NCI-H748 (cell line): ENCODE data around the gene GLYR1.

Experiments
- DNase-seq: peaks from one replicate; lab custom pipeline; 2025; ENCODE audit not compliant: unreplicated experiment; lab: John Stamatoyannopoulos, UW

The GLYR1 gene

DNA sequence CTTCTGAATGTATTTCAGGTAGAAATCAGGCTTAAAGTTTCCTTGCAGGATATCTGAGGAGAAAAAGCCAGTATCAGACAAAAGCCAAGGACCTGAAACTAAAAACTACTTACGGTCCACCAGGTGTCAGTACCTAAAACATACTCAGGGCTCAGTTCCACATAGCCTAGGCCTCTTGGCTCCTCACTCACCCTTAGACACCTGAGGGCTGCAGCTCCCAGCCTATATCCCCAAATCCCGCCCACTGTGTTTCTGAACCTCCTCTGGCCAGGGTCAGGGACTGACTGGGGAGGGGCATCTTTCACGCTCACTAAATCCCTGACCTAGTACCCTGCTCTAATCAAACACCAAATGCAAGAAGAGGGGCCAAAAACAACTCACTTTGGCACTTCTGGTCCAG lies 35.8 kb downstream of the GLYR1 start:
- DNase-seq = no peak

DNA sequence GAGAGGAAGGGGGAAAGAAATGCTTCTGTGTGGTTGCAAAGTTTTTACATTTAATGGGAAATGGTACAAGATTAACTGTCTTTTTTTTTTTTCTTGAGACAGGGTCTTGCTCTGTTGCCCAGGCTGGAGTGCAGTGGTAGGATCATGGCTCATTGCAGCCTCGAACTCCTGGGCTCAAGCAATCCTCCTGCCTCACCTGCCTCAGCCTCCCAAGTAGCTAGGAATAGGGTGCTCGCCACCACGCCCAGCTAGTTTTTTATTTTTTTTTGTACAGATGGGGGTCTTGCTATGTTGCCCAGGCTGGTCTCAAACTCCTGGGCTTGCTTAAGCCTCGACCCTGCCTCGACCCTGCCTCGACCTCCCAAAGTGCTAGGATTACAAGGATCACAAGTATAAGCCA lies 40.8 kb downstream of the GLYR1 start:
- DNase-seq = no peak

DNA sequence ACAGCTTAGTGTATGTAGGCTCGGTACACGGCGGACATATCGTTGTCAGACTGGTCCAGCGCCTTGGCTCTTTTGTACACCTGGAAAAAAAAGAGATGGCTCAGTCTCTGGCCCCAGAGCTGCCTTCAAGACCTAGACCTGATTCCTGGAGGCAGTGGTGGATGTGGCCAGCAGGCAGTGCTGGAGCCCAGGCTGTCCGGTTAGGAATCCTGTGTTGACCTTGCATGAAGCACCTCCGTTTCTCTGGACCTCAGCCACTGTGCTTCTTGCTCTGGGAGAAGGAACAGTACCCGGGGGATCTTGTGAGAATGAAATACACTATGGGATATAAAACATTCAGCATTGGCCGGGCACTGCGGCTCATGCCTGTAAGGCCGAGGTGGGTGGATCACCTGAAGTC lies 41.9 kb downstream of the GLYR1 start:
- DNase-seq = no peak

DNA sequence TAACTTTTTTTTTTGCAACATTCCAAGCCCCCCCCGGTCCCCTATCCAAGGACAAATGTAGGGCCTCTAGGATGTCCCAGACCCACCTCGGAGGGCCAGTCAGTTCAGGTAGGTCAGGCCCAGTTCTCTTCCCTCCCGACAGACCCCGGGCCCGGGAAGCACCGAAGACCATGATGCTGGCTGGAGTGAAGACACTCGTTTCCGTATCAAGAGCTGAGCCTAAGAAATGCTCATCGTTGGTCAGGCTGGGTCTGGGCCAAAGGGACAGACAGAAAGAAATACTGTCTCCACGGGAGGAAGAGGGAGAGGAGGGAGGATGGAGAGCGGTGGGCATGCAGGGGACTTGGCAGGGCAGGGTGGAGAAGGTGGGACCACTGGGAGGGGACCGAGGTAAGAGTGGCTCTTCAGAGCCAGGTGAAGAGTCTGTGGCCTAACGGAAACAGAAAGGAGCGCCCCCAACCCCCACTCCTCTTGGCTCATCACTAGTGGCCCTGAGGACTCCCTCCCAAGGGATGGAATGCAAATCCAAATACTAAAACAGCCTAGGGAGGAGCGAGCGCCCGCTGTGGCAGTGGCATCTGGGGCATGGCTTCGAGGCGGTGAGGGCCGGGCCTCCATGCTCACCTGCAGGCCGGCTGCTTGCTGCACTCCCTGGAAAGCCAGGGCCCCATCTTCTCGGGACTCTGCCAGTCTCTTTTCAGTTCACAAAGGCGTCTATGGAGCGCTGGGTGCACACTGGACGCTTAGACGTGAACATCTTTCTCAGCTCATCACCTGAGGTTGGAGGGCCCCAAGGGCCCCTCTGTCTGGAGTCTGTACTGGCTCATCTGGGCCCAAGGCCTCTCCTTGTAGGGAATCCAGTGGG lies 43.0 kb downstream of the GLYR1 start:
- DNase-seq = no peak

DNA sequence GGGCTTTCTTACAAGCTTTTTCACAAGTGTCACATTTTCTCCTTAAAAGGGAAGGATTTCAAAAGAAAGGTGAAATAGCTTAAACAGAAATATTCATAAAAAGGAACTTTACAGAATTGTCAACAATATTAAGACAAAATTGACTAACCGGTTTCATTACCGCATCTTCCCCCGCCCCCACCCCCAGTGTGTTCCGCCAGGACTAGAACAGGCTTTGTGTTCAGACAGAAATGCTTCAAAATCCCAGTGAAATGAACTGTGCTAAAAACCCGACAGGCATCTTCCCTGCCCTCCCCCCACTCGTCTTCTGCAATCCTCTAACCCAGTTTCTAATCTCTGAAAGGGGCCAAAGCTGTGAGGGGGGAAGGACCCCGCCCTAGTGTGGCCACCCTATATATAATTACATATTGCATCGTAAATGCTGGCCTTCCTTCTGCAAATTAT lies 43.7 kb downstream of the GLYR1 start:
- DNase-seq = no peak

DNA sequence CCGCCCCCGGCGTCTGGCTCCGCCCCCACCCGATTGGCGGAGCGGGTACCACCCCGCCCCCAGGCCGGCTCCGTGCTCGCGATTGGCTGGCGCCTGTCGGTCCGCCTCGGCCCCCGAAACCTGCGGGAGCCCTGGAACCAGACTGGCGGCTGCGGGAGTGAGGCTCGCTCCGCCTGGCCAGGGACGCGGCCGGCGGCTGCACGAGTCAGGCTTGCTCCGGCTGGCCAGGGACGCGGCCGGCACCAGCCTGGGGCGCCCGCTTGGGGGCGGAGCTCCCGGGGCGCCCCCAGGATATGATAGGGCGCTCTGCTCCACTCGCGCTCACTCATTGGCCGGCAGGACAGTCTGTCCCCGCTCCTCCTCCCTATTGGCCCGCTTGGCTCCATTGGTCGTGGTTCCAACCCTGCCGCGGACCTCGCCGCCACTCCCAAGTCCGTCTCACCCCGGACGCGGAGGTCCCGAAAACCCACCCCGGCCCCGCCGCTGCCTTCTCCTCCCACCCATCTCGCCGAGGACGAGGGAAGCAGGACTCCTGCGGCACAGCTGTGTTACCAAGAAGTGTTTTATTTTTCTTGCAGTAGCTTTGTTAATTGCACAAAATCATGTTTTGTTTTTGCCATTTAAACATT lies 44.3 kb downstream of the GLYR1 start:
- DNase-seq = peak; percentile 92

DNA sequence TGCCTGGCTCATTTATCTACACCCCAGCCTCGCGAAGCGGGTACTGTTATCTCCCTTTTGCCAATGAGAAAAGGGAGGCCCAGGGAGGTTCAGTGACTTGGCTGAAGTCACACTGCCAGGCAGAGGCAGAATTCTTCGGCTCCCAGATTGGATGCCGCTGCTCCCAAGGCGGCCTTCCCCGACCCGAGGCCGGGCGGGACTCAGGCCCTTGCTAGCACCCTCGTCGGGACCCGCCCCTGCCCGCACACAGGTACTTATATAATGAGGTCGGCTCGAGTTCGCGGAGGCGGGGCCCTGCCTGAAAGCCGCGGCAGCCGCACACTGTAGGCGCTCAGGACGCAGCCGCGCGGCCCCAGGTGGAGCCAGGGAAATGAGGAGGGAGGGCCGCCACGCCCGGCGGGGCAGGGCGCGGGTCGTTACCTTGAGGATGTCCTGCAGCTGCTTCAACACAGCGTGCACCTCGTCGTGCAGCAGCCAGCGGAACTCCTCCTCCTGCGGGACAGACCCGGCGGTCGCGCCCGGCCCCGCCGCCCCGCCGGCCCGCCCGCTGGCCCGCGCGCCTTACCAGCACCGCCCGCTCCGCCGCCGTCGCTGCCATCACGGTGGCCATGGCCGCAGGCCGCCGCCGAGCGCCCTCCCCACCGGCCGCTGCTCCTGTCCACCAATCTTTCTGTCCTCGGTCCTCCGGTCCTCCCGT lies 45.0 kb downstream of the GLYR1 start, which contains the start of gene ROGDI:
ROGDI (minus strand) TSS at position 672 of the 697 bp plus-strand sequence; CDS start at position 610, 62 bp downstream.
- DNase-seq = peak; percentile 88

DNA sequence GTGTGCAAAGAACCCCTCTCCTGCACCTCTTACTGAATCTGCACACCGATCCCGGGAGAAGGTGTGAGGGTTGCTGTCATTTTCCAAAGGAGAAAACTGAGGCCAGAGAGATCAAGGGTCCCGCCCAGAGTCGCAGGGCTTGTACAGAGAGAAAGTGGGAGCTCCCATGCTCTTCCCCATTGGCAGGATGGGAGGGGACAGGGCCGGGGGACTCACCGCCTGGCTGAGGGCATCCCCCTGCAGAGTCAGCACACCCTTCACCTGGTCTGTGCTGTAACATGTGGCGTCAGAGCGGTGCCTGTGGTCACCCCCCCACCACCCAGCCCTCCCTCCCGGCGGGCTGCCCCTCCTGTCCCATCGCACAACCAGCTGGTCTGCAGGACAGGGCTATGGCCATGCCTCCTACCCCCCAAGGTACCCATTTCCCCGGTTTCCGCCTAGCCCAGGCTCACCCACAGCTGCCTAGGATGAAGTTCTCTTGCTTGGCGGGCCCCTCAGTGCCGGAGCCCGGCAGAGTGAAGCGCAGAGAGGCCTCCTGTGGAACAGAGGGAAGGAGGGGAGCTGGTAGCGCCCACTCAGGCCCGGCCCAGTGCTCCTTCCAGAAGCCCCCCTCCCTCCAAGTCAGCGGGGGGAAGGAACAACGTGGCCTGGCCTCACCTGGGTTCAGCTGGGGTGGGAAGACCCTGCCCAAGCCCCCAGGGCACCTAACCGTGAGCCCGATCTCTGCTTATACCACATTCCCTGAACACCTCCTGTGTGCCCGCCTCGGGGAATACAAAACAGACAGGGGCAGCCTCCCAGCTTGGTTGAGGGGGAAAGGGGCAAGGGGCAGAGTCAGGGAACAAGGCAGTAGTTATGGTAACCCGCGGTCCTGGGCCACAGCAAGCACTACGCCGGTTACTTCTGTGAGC lies 45.8 kb downstream of the GLYR1 start:
- DNase-seq = no peak

DNA sequence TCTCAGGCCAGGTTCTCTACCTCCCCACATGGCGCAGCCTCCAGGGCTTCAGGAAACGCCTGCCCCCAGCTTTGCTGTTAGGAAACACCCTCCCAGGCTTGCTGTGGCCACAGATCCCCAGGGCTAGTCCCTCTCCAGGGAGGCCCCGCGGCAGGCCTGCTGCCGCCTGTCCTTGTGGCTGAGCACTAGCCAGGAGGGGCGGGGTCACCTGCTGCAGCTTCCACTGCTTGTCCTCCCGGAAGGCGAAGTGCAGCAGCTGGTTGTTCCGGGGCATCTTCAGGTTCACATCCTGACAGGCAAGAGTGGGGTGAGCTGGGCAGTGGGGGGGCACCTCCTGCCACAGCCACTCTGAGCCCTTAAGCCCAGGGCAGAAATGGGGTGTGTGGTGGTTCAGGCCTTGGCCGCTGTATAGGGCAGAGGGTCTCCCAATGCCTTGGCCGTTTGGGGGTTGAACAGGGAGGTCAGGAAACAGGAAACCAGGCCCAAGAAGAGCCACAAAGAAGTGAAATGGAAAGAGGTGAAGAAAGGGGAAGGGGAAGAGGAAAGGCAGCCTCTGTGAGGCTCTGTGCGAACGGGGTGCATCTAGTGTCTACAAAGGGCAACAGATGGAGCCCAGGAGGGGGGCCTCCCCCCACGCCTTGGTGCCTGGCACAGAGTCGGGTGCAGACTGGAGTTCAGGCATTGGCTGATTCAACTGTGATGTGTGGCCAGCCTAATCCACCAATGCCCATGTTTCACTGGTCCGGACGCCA lies 46.6 kb downstream of the GLYR1 start:
- DNase-seq = peak; percentile 4

DNA sequence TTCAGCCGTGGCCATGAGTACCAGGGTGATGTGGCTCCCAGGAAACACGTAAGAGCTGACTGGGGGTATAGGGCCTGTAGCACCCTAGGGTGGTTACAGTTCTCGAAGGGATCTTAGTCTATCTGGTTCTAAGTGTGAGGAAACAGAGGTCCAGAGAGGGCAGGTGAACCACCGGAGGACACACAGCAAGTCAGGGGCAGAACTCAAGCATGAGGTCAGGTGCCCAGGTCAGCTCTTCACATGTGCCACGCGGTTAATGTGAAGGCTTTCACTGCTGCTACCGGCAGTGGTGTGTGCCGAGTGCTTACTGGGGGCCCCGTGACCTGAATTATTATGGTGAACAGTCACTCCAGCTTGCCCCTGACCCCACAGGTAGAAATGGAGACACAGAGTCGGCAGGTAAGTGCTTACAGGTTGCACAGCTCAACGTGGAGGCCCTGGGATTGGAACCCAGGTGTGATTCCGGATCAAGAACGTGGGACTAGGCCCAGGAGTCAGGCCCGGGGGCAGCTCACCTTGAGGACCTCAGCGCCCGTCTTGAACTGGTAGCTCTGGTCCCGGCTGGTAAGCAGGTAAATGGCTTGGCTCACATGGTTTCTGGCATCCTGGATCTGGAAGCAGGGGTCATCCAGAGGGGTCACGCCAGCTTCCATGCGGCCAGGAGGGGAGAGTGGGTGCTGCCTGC lies 47.8 kb downstream of the GLYR1 start:
- no peak for DNase-seq

DNA sequence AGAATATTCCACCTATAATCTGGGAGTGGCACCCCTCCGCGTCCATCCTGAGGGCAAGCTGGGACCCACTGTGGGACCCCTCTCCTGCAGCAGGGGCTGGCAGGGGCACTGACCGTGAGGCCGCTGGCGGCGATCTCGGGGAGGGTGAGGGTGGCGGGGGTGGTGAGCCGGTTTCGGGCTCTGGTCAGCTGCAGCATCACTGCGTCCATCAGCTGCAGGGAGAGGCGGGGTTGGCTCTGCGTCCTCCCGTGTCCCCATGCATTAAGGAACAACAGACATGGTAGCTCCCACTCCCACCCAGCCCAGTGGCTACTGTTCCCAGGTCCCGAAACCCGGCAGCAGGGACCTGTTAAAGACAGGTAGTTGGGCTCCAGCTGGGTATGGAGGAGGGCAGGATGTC lies 48.6 kb downstream of the GLYR1 start:
- no peak for DNase-seq

DNA sequence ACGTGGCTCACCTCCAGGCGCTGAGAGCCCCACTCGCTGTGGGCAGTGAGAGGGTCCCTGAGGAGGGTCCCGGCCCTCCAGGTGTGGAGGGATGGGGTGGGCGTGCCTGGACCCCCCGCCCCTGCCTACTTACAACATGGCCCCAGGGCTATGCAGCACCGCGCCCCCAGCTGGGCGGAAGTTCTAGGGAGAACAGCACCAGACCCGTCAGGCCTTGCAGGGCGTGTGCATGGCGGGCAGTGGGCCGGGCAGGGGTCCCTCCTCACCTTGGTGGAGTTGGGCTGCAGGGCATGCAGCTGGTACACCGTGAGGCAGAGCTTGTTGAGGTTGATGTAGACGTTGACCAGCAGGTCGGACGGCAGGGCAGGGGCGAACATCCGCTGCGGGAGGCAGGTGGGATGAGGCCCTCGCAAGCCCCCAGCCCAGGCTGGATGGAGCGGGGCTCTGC lies 49.3 kb downstream of the GLYR1 start:
- DNase-seq = no peak

DNA sequence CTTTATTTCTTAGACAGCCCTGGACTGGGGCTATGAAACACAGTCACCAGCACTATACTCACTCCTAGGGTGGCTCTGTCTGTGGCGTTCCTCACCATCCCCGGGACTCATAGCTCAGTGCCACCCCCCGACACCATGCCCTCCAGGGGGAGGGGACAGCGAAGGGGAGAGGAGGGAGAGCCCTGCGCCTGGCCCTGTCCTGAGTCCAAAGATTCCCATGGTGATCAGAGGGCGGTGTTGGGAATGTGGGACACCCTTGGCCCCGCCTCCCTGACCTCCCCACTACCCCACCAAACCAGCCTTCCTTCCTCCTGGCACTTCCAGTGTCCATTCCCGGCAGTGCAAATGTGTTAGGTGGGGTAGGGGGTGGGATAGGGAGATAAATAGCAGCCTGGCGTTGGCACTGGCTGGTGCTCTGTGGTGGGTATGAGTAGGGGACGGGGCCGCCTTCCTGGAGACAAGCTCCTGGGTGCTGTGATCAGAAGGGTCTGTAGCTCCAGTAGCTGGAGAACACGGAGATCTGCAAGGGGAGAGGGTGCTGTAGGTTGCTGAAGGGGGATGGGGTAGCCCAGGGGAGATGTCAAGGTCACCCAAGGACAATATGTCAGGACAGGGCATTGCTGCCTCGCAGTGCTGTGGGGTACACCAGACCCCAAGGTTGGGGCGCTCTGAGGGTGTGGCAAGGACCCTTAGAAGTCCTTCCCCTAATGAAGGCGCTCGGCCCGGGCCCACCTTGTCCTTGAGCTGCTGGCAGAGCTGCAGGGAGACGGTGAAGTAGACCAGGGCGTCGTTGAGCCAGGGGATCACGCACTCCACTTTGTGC lies 49.9 kb downstream of the GLYR1 start:
- no peak for DNase-seq

DNA sequence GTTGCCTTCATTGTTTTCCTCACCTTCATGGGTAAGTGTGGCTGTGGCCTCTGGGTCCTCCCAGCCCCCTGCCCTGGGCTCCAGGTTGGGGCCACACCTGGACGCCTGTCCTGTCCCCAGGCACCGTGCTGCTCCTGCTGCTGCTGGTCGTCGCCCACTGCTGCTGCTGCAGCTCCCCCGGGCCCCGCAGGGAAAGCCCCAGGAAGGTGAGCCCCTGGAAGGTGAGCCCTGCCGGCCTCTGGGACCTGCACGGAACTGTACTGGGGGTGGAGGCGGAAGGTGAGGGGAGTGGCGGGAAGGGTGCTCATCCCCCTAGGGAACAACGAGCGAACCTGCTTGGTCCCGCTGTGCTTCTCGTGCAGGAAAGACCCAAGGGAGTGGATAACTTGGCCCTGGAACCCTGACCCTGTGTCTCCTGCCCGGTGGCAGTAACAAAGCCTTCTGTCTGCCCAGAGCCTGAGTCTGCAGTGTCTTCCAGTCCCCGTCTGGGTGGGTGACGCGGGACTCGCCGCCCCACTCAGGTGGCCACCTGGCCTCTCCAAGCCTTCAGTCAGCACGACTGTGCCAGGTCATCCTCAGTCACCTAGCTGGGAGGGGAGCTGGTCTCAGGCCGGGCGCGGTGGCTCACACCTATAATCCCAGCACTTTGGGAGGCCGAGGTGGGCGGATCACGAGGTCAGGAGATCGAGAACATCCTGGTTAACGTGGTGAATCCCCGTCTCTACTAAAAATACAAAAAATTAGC lies 51.1 kb downstream of the GLYR1 start:
- no peak for DNase-seq

DNA sequence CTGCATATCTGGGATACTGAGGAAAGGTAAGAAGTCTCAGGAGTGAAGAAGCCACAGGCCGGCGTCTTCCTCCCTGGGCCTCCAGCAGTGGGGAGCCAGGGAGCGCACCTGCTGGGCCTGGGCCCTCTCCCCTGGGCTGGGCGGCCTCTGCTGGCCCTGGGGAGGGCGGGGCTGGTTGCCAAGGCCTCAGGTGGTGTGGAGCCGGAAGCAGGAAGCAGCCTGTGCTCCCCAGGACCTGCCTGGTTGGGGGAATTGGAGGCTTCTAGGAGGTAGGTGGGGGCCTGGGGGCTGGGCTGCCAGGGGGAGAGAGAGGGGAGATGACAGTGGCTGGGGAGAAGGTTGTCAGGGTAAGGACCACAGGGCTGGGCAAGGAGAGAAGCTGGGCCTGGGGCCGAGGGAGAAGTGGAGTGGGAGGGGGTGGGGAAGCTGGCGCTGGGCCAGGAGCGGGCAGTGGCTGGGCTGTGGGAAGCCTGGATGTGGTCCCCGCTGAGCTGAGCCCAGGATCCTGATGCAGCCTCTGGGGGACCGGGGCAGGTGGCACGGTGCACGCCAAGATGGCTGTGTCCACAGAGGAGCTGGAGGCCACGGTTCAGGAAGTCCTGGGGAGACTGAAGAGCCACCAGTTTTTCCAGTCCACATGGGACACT lies 51.8 kb downstream of the GLYR1 start, which contains the start of gene SMIM22:
SMIM22 (plus strand) TSS at position 189 of the 647 bp plus-strand sequence; CDS start at position 555, 366 bp downstream.
- DNase-seq = peak; percentile 77

DNA sequence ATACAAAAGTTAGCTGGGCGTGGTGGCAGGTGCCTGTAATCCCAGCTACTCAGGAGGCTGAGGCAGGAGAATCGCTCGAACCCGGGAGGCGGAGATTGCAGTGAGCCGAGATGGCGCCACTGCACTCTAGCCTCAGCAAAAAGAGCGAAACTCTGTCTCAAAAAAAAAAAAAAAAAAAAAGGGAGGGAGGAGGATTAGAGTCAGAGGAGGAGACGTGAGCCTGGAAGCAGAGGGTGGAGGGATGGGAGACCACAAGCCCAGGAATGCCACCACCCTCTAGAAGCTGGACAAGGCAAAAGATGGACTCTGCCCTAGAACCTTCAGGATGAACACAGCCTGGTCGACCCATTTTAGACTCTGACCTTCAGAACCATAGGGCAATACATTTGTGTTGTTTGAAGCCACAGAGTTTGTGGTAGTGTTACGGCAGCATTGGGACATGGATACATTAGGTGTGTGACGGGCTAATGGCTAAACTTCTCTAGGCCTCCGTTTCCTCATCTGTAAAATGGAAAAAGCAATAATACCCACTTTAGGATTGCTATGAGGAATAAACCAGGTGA lies 54.1 kb downstream of the GLYR1 start:
- no peak for DNase-seq

DNA sequence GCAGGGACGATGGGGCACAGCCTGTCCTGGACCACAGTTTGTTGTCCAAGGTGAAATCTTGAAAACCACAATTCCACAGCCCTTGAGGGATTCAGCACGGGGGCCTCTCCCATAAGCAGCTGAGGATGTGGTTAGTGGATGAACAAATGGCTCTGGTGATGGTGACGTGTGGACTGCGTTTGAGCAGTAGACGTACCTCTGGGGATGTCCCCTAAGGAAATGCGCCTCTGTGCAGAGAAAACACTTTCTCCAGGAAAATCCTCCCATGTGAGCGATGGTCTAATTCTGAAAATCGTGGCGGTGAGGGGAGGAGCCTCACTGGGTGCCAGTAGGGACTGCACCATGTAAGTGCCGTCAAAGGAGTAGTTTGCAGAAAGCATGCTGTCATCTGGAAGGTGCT lies 56.2 kb downstream of the GLYR1 start:
- no peak for DNase-seq
